LNCAP (cell line): Measurements from ENCODE around the gene KRT4.

Experiments
- TF ChIP-seq, protein P1 (sequence below): fragments of 450-650 bp; IDR thresholded peaks from 2 replicates; pipeline ENCODE4 v1.5.1; 2017; ENCODE audit warnings: mild to moderate bottlenecking

The KRT4 gene

GRCh38 chr12:52757449-52758176 lies 56.3 kb downstream of the KRT4 start:
- TF ChIP-seq, protein P1, sequence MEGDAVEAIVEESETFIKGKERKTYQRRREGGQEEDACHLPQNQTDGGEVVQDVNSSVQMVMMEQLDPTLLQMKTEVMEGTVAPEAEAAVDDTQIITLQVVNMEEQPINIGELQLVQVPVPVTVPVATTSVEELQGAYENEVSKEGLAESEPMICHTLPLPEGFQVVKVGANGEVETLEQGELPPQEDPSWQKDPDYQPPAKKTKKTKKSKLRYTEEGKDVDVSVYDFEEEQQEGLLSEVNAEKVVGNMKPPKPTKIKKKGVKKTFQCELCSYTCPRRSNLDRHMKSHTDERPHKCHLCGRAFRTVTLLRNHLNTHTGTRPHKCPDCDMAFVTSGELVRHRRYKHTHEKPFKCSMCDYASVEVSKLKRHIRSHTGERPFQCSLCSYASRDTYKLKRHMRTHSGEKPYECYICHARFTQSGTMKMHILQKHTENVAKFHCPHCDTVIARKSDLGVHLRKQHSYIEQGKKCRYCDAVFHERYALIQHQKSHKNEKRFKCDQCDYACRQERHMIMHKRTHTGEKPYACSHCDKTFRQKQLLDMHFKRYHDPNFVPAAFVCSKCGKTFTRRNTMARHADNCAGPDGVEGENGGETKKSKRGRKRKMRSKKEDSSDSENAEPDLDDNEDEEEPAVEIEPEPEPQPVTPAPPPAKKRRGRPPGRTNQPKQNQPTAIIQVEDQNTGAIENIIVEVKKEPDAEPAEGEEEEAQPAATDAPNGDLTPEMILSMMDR: no peak
